Natural killer cell (primary cell): Measurements from ENCODE around the gene NEO1. TPM values are rescaled to one million over a fixed set of nuclear protein-coding genes. Genes with fewer than 3 reads are reported as not detected.

Experiments used
- ATAC-seq, 3 donors: fragments of 150-1000 bp in 2 of 3; fragments of 200-7000 bp in 1 of 3; cut with Tn5 transposase; 1 replicate in 1 of 3; 2 replicates in 2 of 3; pipeline ENCODE4 v1.10.0; 2021; ENCODE audit warnings: mild to moderate bottlenecking in 2 of 3, moderate library complexity in 2 of 3
- DNase-seq, 2 donors: peaks; one replicate each; pipeline versions ENCODE4 v3.0.0 to v3.0.0-alpha.2; 2013 to 2021; ENCODE audit warnings: mixed read lengths in 1 of 2
- H3K27ac ChIP-seq: one replicate; pipeline ENCODE4 v1.5.1; 2013; ENCODE audit warnings: mild to moderate bottlenecking, low read length
- H3K27me3 ChIP-seq: one replicate; pipeline ENCODE4 v1.6.1; 2013; ENCODE audit warnings: low read length; ENCODE audit not compliant: control insufficient read depth, insufficient read depth
- H3K36me3 ChIP-seq: one replicate; pipeline ENCODE4 v1.6.1; 2013; ENCODE audit warnings: low read length; ENCODE audit not compliant: control insufficient read depth, insufficient read depth
- H3K4me1 ChIP-seq: one replicate; pipeline ENCODE4 v1.6.1; 2013; ENCODE audit warnings: low read length; ENCODE audit not compliant: control insufficient read depth, insufficient read depth
- H3K4me3 ChIP-seq: one replicate; pipeline ENCODE4 v1.5.1; 2013; ENCODE audit warnings: low read length
- H3K9me3 ChIP-seq: one replicate; pipeline ENCODE4 v1.6.1; 2013; ENCODE audit warnings: low read length; ENCODE audit not compliant: control insufficient read depth, insufficient read depth
- H3K27ac Mint-ChIP-seq, 2 donors: one replicate each; pipeline ENCODE4 v1.8.0; 2022; ENCODE audit warnings: mild to moderate bottlenecking in 2 of 2, mixed read lengths in 2 of 2, moderate library complexity in 1 of 2
- H3K27me3 Mint-ChIP-seq, 2 donors: one replicate each; pipeline ENCODE4 v1.8.0; 2022; ENCODE audit warnings: low read depth in 2 of 2, mixed read lengths in 2 of 2
- H3K36me3 Mint-ChIP-seq: one replicate; pipeline ENCODE4 v1.8.0; 2022; ENCODE audit warnings: mixed read lengths
- H3K4me1 Mint-ChIP-seq, 2 donors: one replicate each; pipeline ENCODE4 v1.8.0; 2022; ENCODE audit warnings: mixed read lengths in 2 of 2
- H3K4me3 Mint-ChIP-seq: one replicate; pipeline ENCODE4 v1.8.0; 2022; ENCODE audit warnings: mild to moderate bottlenecking, moderate library complexity, mixed read lengths
- H3K9me3 Mint-ChIP-seq, 2 donors: one replicate each; pipeline ENCODE4 v1.8.0; 2022; ENCODE audit warnings: mixed read lengths in 2 of 2
- CTCF ChIP-seq: fragments of 200-600 bp; IDR thresholded peaks from one replicate; pipeline ENCODE4 v1.8.0; 2022; ENCODE audit warnings: antibody characterized with exemption
- WGBS: methylation state at CpG from one replicate; pipeline ENCODE4 v1.1.7; 2013; ENCODE audit warnings: missing lambda C conversion rate; ENCODE audit not compliant: insufficient coverage; 5-methylcytosine and 5-hydroxymethylcytosine counted together
- intact Hi-C: fragments of 100-400 bp; cut with micrococcal nuclease; formaldehyde crosslinking; loops from one replicate; pipeline ENCODE4 v1.14.2; 2022
- total RNA-seq, 4 donors: library from RNA; stranded (reverse); fragments of 120-200 nt in 1 of 4; gene quantifications; one replicate each; pipeline versions ENCODE4 v1.2.3 to v1.2.4, GENCODE V29; 2013 to 2022

NEO1 gene
- total RNA-seq, 3 donors from 2014 or later (not counting 1 experiment from before 2014, with no cell fraction given): 16.3 to 19.0 (median 17.4) TPM

GRCh38 chr15:73247331-73247730, 195.1 kb downstream of the NEO1 start:
- intact Hi-C loops: no loop called here

GRCh38 chr15:73249499-73249898, 197.2 kb downstream of the NEO1 start:
- H3K9me3 Mint-ChIP-seq: no peaks in the 10 kb centered on the region
- H3K4me1 Mint-ChIP-seq: no peaks in the 10 kb centered on the region
- H3K36me3 ChIP-seq: no peaks in the 10 kb centered on the region
- 81% methylated on average over 2 of the region's 4 CpGs for WGBS
- no peak overlapping the region for H3K4me3 ChIP-seq
- peaks cover 0 to 2% of the 10 kb centered on the region in 2 donors for H3K27me3 Mint-ChIP-seq
- H3K27ac Mint-ChIP-seq: no peak overlapping the region
- H3K4me1 ChIP-seq: no peaks in the 10 kb centered on the region
- H3K9me3 ChIP-seq: no peaks in the 10 kb centered on the region
- no peak overlapping the region for H3K4me3 Mint-ChIP-seq
- DNase-seq (no peak), ATAC-seq (no peak)
- TF ChIP-seq CTCF: no peak
- no peaks in the 10 kb centered on the region for H3K36me3 Mint-ChIP-seq
- H3K27ac ChIP-seq: no peak overlapping the region
- intact Hi-C loops: no loop called here
- H3K27me3 ChIP-seq: no peaks in the 10 kb centered on the region

More at GRCh38 chr15:73247331-73247730, 195.1 kb downstream of the NEO1 start:
- WGBS: no CpG with 5 or more reads among the region's 1 CpG
- peaks cover 0 to 2% of the 10 kb centered on the region in 2 donors for H3K27me3 Mint-ChIP-seq
- H3K4me3 Mint-ChIP-seq: no peak overlapping the region
- no peak overlapping the region for H3K27ac ChIP-seq
- H3K27me3 ChIP-seq: no peaks in the 10 kb centered on the region
- H3K36me3 ChIP-seq: no peaks in the 10 kb centered on the region
- no peaks in the 10 kb centered on the region for H3K36me3 Mint-ChIP-seq
- H3K27ac Mint-ChIP-seq: no peak overlapping the region
- H3K9me3 ChIP-seq: no peaks in the 10 kb centered on the region
- no peak overlapping the region for H3K4me3 ChIP-seq
- ATAC-seq (no peak), DNase-seq (no peak)
- H3K4me1 ChIP-seq: no peaks in the 10 kb centered on the region
- TF ChIP-seq CTCF: no peak
- no peaks in the 10 kb centered on the region for H3K4me1 Mint-ChIP-seq
- no peaks in the 10 kb centered on the region for H3K9me3 Mint-ChIP-seq

GRCh38 chr15:73254598-73254997, 202.3 kb downstream of the NEO1 start:
- no peaks in the 10 kb centered on the region for H3K27me3 ChIP-seq
- H3K36me3 Mint-ChIP-seq: peaks cover 1% of the 10 kb centered on the region
- H3K27me3 Mint-ChIP-seq: no peaks in the 10 kb centered on the region
- H3K27ac ChIP-seq: no peak overlapping the region
- H3K4me1 ChIP-seq: no peaks in the 10 kb centered on the region
- no peak overlapping the region for H3K4me3 Mint-ChIP-seq
- WGBS: 98% methylated on average over 6 of the region's 6 CpGs
- DNase-seq (no peak), ATAC-seq (no peak)
- no peaks in the 10 kb centered on the region for H3K36me3 ChIP-seq
- H3K9me3 Mint-ChIP-seq: no peaks in the 10 kb centered on the region
- H3K27ac Mint-ChIP-seq: no peak overlapping the region
- intact Hi-C loops: no loop called here
- TF ChIP-seq CTCF: no peak
- H3K9me3 ChIP-seq: no peaks in the 10 kb centered on the region
- H3K4me1 Mint-ChIP-seq: no peaks in the 10 kb centered on the region
- no peak overlapping the region for H3K4me3 ChIP-seq

GRCh38 chr15:73258271-73259108, 206.2 kb downstream of the NEO1 start:
- Mint-ChIP-seq H3K27me3 (no peaks in the 10 kb centered on the region), H3K36me3 (peaks cover 15% of the 10 kb centered on the region), H3K9me3 (no peaks in the 10 kb centered on the region), H3K4me3 (no peak overlapping the region), H3K4me1 (no peaks in the 10 kb centered on the region), H3K27ac (no peak overlapping the region)
- Histone ChIP-seq H3K4me3 (no peak overlapping the region), H3K27ac (no peak overlapping the region), H3K36me3 (no peaks in the 10 kb centered on the region), H3K9me3 (no peaks in the 10 kb centered on the region), H3K4me1 (no peaks in the 10 kb centered on the region), H3K27me3 (no peaks in the 10 kb centered on the region)
- no peak for TF ChIP-seq CTCF
- WGBS: 82% methylated on average over 5 of the region's 5 CpGs
- DNase-seq (no peak), ATAC-seq (no peak)
- intact Hi-C loops: no loop called here
